Measurements from ENCODE around the gene ADCY10. TPM values are rescaled to one million over a fixed set of nuclear protein-coding genes. Genes with fewer than 3 reads are reported as not detected.

ADCY10 gene
- total and polyA plus RNA-seq, 7 donors = 0.14 to 0.92 (median 0.28) TPM; not detected in 2

- DNase-seq = no peak
- intact Hi-C loops (cut with DNase I) = no loop called here
- H3K27ac ChIP-seq = no peak overlapping the region
- no peak overlapping the region for H3K4me3 ChIP-seq
- H3K4me1 ChIP-seq = peaks cover 0 to 18% (median 12%) of the 10 kb centered on the region in 4 donors
- peaks cover 0 to 4% (median 0%) of the 10 kb centered on the region in 4 donors for H3K36me3 ChIP-seq
- no peaks in the 10 kb centered on the region for H3K27me3 ChIP-seq
- WGBS, 2 donors = 88 to 89% methylated on average over 3 of the region's 3 CpGs
- H3K9me3 ChIP-seq = no peaks in the 10 kb centered on the region
- TF ChIP-seq POLR2A (IDR thresholded peaks at IDR 0.05) = no peak
Measured at GRCh38 chr1:167923324-167924056, 9.6 kb upstream of the ADCY10 start.

- Histone ChIP-seq H3K9me3 (no peaks in the 10 kb centered on the region), H3K27ac (no peak overlapping the region), H3K4me1 (peaks cover 0 to 18% (median 12%) of the 10 kb centered on the region in 4 donors), H3K36me3 (peaks cover 0 to 13% (median 3%) of the 10 kb centered on the region in 4 donors), H3K27me3 (no peaks in the 10 kb centered on the region), H3K4me3 (no peak overlapping the region)
- WGBS, 2 donors = 28 to 78% methylated on average over 1 of the region's 1 CpG
- TF ChIP-seq POLR2A (IDR thresholded peaks at IDR 0.05) (no peak), CTCF (IDR thresholded peaks at IDR 0.05) (no peak), POLR2AphosphoS5 (IDR thresholded peaks at IDR 0.05) (no peak), EP300 (IDR thresholded peaks at IDR 0.05) (no peak)
- DNase-seq = no peak
- intact Hi-C loops (cut with DNase I) = no loop called here
Measured at GRCh38 chr1:167922611-167923074, 8.7 kb upstream of the ADCY10 start.

- Histone ChIP-seq H3K27me3 (no peaks in the 10 kb centered on the region), H3K4me1 (peaks cover 0 to 18% (median 12%) of the 10 kb centered on the region in 4 donors), H3K36me3 (peaks cover 0 to 19% (median 4%) of the 10 kb centered on the region in 4 donors), H3K9me3 (no peaks in the 10 kb centered on the region), H3K27ac (no peak overlapping the region), H3K4me3 (no peak overlapping the region)
- TF ChIP-seq EP300 (IDR thresholded peaks at IDR 0.05) (no peak), POLR2AphosphoS5 (IDR thresholded peaks at IDR 0.05) (peak in 1 of 4 donors; percentile 21)
- no peak for DNase-seq
- intact Hi-C loops (cut with DNase I) = no loop called here
Measured at GRCh38 chr1:167922023-167922422, 8.1 kb upstream of the ADCY10 start.

- Histone ChIP-seq H3K4me3 (no peak overlapping the region), H3K27ac (no peak overlapping the region), H3K27me3 (no peaks in the 10 kb centered on the region), H3K9me3 (no peaks in the 10 kb centered on the region), H3K36me3 (peaks cover 0 to 48% (median 5%) of the 10 kb centered on the region in 4 donors), H3K4me1 (peaks cover 0 to 4% (median 1%) of the 10 kb centered on the region in 4 donors)
- intact Hi-C loops (cut with DNase I) = no loop called here
- no peak for DNase-seq
- whole genome bisulfite sequencing, 2 donors = 28 to 78% methylated on average over 6 of the region's 6 CpGs
- TF ChIP-seq EP300 (IDR thresholded peaks at IDR 0.05) (no peak), POLR2AphosphoS5 (IDR thresholded peaks at IDR 0.05) (no peak), CTCF (IDR thresholded peaks at IDR 0.05) (no peak), POLR2A (IDR thresholded peaks at IDR 0.05) (no peak)
Measured at GRCh38 chr1:167916766-167917511, 3.0 kb upstream of the ADCY10 start.

GRCh38 chr1:167915569-167915968, 1.6 kb upstream of the ADCY10 start:
- no peak for TF ChIP-seq EP300 (IDR thresholded peaks at IDR 0.05)
- TF ChIP-seq CTCF (IDR thresholded peaks at IDR 0.05) = no peak
- TF ChIP-seq POLR2A (IDR thresholded peaks at IDR 0.05) = no peak
- no peak for TF ChIP-seq POLR2AphosphoS5 (IDR thresholded peaks at IDR 0.05)
- Histone ChIP-seq H3K4me3 (no peak overlapping the region), H3K9me3 (no peaks in the 10 kb centered on the region), H3K27ac (no peak overlapping the region), H3K4me1 (no peaks in the 10 kb centered on the region), H3K36me3 (peaks cover 0 to 48% (median 5%) of the 10 kb centered on the region in 4 donors), H3K27me3 (no peaks in the 10 kb centered on the region)
- 93 to 97% methylated on average over 8 of the region's 8 CpGs for WGBS, 2 donors
- intact Hi-C loops (cut with DNase I) = no loop called here
- no peak for DNase-seq

Data from sigmoid colon (tissue), 7 donors.